Measurements from ENCODE around the gene KCNQ1. TPM values are rescaled to one million over a fixed set of nuclear protein-coding genes. Genes with fewer than 3 reads are reported as not detected.

Gene KCNQ1
- total and polyA plus RNA-seq, 7 donors = 1.1 to 25.2 (median 3.8) TPM

- 91 to 92% methylated on average over 13 of the region's 13 CpGs for WGBS, 2 donors
- no peak for DNase-seq
- intact Hi-C loops (cut with DNase I) = no loop called here
- Histone ChIP-seq H3K4me1 (peaks cover 0 to 8% (median 2%) of the 10 kb centered on the region in 4 donors), H3K36me3 (no peaks in the 10 kb centered on the region), H3K27me3 (peaks cover 0 to 5% (median 0%) of the 10 kb centered on the region in 3 donors), H3K4me3 (no peak overlapping the region), H3K27ac (no peak overlapping the region), H3K9me3 (no peaks in the 10 kb centered on the region)
- no peak for TF ChIP-seq POLR2A (IDR thresholded peaks at IDR 0.05)
- no peak for TF ChIP-seq EP300 (IDR thresholded peaks at IDR 0.05)
- no peak for TF ChIP-seq POLR2AphosphoS5 (IDR thresholded peaks at IDR 0.05)
- no peak for TF ChIP-seq CTCF (IDR thresholded peaks at IDR 0.05)
These were observed 145.5 kb downstream of the KCNQ1 start for GRCh38 chr11:2590131-2590964.

DNA sequence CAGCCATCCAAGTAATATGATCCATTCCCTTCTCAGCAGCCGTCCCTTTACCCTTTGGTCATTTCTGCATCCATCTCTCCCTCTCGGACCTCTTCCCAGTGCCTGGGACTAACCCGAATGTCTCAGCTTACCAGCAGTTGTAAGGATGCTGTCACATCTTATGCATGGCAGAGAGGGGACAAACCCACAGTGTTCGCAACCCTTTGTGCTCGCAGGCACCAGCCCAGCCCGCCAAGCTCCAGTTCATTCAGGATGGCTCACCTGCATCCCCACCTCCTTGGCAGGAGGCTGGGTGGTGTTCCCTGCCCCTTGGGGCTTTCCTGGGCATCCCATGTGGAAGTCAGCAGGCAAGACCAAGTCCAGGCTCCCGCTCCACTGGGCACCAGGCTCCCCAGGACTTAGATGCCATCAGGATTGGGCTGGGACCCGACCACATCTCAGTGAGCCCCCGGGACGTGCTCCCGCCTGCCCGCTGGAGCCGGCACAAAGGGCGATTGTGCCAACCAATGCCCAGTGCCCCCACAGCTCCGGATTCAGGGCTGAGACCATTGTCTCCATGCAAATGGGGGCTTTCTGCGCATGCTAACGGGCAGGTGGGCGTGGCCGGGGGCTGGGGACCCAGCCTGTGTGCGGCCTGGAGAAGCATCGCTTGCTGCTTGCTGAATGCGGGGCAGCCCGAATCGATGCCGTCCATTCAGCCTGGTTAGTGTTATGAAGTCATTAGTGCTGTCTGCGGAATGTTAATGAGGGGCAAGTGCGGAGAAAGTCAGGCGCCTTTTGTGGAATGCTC is 146.4 kb downstream of the KCNQ1 start:
- no peaks in the 10 kb centered on the region for H3K9me3 ChIP-seq
- peaks cover 0 to 6% (median 2%) of the 10 kb centered on the region in 4 donors for H3K4me1 ChIP-seq
- peak; percentile 50 for DNase-seq
- H3K27ac ChIP-seq = no peak overlapping the region
- TF ChIP-seq POLR2A (IDR thresholded peaks at IDR 0.05) (no peak), CTCF (IDR thresholded peaks at IDR 0.05) (no peak), POLR2AphosphoS5 (IDR thresholded peaks at IDR 0.05) (no peak), EP300 (IDR thresholded peaks at IDR 0.05) (no peak)
- peaks cover 0 to 5% (median 0%) of the 10 kb centered on the region in 3 donors for H3K27me3 ChIP-seq
- 90 to 94% methylated on average over 28 of the region's 28 CpGs for whole genome bisulfite sequencing, 2 donors
- no peak overlapping the region for H3K4me3 ChIP-seq
- intact Hi-C loops (cut with DNase I) = no loop called here
- no peaks in the 10 kb centered on the region for H3K36me3 ChIP-seq

DNA sequence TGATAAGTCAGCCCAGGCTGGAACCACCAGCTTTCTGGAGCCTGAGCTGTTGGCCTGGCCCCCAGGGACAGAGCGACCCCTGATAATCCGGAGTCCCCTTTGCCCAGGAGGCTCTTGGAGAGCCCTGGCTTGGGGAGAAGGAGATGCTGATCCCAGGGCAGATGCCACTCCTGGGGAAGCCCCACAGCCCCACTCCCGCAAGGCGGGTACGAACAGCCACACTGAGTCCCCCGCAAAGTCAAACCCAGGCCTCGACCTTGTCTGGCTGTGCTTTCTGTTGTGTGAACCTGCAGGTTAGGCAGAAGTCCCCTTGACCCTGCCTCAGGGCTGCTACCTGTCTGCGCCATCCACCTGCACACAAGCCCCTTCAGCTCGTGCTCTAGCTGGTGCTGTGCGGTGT is 147.0 kb downstream of the KCNQ1 start:
- DNase-seq = no peak
- intact Hi-C loops (cut with DNase I) = no loop called here
- Histone ChIP-seq H3K36me3 (no peaks in the 10 kb centered on the region), H3K9me3 (no peaks in the 10 kb centered on the region), H3K27ac (no peak overlapping the region), H3K4me1 (no peaks in the 10 kb centered on the region), H3K4me3 (no peak overlapping the region), H3K27me3 (peaks cover 0 to 5% (median 0%) of the 10 kb centered on the region in 3 donors)
- WGBS, 2 donors = 95 to 96% methylated on average over 10 of the region's 10 CpGs
- no peak for TF ChIP-seq EP300 (IDR thresholded peaks at IDR 0.05)
- TF ChIP-seq CTCF (IDR thresholded peaks at IDR 0.05) = no peak
- no peak for TF ChIP-seq POLR2A (IDR thresholded peaks at IDR 0.05)
- TF ChIP-seq POLR2AphosphoS5 (IDR thresholded peaks at IDR 0.05) = no peak

- DNase-seq = no peak
- H3K27ac ChIP-seq = no peak overlapping the region
- 95 to 96% methylated on average over 16 of the region's 16 CpGs for WGBS, 2 donors
These were observed 148.0 kb downstream of the KCNQ1 start for GRCh38 chr11:2592559-2593392.

More at GRCh38 chr11:2592559-2593392, 148.0 kb downstream of the KCNQ1 start:
- intact Hi-C loops (cut with DNase I) = no loop called here
- Histone ChIP-seq H3K36me3 (no peaks in the 10 kb centered on the region), H3K9me3 (peaks cover 0 to 7% (median 0%) of the 10 kb centered on the region in 4 donors), H3K4me1 (no peaks in the 10 kb centered on the region), H3K4me3 (no peak overlapping the region), H3K27me3 (peaks cover 0 to 5% (median 0%) of the 10 kb centered on the region in 3 donors)
- no peak for TF ChIP-seq POLR2A (IDR thresholded peaks at IDR 0.05)
- no peak for TF ChIP-seq POLR2AphosphoS5 (IDR thresholded peaks at IDR 0.05)
- TF ChIP-seq CTCF (IDR thresholded peaks at IDR 0.05) = no peak
- no peak for TF ChIP-seq EP300 (IDR thresholded peaks at IDR 0.05)

Measured in sigmoid colon (tissue), 7 donors.